ENCODE data around the gene MMP25.

MMP25 gene

DNA sequence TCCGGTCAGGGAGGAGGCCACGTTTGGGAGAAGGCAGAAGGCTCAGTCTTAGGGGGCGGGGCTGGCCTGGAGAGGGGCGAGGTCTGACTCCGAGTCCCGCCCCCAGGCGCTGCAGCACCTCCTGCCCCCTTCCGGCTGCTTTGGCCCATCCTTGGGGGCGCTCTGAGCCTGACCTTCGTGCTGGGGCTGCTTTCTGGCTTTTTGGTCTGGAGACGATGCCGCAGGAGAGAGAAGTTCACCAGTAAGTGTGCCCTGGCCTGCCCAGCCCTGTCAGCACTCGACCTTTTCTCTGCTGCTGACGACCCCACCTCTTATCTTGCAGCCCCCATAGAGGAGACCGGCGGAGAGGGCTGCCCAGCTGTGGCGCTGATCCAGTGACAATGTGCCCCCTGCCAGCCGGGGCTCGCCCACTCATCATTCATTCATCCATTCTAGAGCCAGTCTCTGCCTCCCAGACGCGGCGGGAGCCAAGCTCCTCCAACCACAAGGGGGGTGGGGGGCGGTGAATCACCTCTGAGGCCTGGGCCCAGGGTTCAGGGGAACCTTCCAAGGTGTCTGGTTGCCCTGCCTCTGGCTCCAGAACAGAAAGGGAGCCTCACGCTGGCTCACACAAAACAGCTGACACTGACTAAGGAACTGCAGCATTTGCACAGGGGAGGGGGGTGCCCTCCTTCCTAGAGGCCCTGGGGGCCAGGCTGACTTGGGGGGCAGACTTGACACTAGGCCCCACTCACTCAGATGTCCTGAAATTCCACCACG is 24.7 kb upstream of the MMP25 start:
- no peak for TF ChIP-seq ZNF274 (IDR thresholded peaks at IDR 0.05; ENCODE audit: low read depth, low read length)
- H3K4me3 ChIP-seq (ENCODE audit: low read length) = peak overlapping the region; percentile 20; the same call in 1 of the 2 replicates

DNA sequence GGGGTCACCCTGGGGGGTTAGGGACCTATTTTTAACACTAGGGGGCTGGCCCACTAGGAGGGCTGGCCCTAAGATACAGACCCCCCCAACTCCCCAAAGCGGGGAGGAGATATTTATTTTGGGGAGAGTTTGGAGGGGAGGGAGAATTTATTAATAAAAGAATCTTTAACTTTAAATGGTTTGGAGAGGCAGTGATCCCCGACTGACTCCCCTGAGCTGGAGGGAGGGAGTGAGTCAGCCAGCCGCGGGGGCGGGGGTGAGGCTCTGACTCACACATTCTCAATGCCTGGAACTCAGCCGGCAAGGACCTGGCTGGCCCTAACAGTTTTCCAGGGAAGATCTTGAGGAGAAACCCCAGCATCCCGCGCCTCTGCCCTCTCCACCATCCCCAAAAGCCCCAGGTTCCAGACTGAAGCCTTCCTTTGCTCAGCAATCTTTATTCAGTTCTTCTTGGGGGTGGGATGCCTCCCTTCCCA is 24.1 kb upstream of the MMP25 start:
- no peak overlapping the region for H3K4me3 ChIP-seq (ENCODE audit: low read length)
- no peak for TF ChIP-seq ZNF274 (IDR thresholded peaks at IDR 0.05; ENCODE audit: low read depth, low read length)

DNA sequence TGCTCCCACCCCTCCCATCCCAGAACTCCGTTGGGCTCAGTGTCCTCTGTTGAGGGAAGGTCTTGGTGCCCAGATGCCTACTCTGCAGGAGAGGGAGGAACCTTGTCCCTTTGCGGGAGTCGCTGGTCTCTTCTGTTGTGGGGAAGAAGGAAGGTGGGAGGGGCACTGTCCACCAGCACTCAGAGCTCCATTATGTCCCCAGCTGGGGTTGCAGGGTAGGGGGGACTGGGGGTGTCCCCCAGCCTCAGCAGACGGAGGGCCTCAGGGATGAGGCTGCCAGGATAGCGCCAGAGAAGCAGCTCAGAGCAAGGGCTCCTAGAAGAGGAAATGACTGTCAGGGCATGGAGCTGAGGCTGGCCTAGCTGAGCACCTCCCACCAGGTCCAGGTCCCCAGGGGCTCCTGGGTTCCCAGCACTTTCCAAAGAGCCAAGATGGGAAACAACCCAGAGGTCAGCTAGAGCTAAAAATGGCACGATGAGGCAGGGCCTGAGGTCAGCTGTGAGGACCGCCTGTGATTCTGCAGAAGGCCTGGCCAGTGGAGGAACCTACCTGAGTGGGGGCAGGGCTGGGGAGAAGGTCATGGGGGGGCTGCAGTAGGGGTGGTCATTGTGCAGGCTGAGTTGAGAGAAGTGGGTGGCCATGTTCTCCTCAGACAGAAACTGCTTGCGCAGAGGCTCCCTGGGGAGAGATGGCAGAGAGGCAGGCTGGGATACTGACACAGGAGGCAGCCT is 23.5 kb upstream of the MMP25 start:
- TF ChIP-seq ZNF274 (IDR thresholded peaks at IDR 0.05; ENCODE audit: low read depth, low read length) = no peak
- H3K4me3 ChIP-seq (ENCODE audit: low read length) = no peak overlapping the region; the same call in 1 of the 2 replicates

DNA sequence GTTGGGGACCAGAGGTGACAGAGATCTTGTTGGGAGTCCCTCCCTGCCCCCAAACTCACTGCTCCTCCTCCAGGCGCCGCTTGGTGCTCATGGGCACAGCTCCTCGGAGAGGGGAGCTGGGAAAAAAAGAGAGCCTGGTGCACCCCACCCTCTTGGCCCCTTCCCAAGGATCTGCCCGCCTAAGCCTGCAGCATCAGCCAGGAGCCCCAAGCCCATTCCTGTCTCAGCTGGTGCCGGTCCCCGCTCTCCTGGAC is 23.0 kb upstream of the MMP25 start:
- H3K4me3 ChIP-seq (ENCODE audit: low read length) = peak overlapping the region; percentile 72; the same call in 1 of the 2 replicates
- no peak for TF ChIP-seq ZNF274 (IDR thresholded peaks at IDR 0.05; ENCODE audit: low read depth, low read length)

DNA sequence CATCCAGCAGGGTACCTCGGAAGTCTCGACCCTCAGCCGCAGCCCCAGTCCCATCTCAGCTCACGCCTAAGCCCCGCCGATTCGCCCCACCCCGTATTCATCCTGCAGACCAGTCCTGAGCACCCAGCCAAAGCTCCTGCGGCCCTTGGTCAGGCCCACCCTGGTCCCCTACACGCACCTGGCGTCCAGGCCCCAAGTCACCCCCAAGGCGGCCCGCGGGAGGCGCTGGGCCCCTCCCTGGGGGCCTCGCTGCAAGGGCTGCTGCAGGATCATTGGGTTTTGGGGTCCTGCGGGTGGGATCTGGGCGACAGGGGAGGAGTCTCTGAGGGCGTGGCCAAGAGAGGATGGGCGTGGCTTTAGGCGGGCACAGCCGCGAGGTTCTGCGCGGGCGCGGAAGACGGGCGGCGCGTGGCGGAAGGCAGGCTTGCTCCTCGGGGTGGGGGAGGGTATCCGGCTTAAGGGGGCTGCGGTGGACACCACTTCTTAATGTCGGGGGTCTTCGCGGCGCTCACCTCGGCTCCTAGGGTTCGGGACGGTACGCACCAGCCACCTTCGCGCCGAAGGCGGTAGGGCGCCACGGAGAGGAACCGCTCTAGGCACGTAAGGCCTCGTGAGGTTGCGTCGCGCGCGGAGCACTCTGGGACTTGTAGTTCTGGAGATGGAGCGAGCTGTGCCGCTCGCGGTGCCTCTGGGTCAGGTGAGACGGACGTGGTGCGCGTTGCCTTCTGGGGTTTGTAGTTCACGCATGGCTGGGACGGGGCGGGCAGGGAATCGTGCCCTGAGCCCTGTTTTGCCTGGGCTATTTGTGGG is 22.5 kb upstream of the MMP25 start, which contains the start of the genes HCFC1R1 and THOC6:
HCFC1R1 (minus strand) TSS at position 274 of the 810 bp plus-strand sequence; CDS start at position 273, 1 bp downstream.
THOC6 (plus strand) TSS at position 367 of the 810 bp plus-strand sequence; CDS start at position 659, 292 bp downstream.
- peak within 1 kb of the TSS; percentile 72 for H3K4me3 ChIP-seq (ENCODE audit: low read length)
- no peak for TF ChIP-seq ZNF274 (IDR thresholded peaks at IDR 0.05; ENCODE audit: low read depth, low read length)

DNA sequence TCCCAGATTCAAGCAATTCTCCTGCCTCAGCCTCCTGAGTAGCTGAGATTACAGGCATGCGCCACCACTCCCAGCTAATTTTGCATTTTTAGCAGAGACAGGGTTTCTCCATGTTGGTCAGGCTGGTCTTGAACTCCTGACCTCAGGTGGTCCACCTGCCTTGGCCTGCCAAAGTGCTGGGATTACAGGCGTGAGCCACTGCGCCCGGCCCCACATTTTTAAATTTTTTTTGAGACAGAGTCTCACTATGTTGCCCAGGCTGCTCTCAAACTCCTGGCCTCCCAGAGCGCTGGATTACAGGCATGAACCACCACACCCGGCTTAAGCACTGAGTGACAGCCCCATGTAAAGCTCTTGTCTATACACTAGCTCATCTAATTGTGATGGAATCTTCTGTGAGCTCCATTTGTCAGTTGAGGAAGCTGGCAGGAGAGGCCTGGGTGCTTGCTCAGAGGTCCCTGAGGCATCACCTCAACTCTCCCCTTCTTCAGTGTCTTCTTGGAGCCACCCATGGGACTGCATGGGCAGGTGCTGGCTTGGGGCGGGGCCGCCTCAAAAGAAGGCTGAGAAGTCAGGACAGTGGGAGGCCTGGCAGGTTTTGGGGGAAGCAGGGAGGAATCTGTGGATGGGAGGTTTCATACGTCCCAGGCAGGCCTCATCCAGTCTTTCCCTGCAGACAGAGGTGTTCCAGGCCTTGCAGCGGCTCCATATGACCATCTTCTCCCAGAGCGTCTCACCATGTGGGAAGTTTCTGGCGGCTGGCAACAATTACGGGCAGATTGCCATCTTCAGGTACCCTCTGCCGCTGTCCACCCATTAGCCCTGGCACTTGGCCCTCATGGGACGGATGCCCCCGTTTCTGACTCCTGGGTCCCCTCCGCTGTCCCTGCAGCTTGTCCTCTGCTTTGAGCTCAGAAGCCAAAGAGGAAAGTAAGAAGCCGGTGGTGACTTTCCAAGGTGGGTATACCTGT is 21.0 kb upstream of the MMP25 start:
- H3K4me3 ChIP-seq (ENCODE audit: low read length) = no peak overlapping the region
- no peak for TF ChIP-seq ZNF274 (IDR thresholded peaks at IDR 0.05; ENCODE audit: low read depth, low read length)

DNA sequence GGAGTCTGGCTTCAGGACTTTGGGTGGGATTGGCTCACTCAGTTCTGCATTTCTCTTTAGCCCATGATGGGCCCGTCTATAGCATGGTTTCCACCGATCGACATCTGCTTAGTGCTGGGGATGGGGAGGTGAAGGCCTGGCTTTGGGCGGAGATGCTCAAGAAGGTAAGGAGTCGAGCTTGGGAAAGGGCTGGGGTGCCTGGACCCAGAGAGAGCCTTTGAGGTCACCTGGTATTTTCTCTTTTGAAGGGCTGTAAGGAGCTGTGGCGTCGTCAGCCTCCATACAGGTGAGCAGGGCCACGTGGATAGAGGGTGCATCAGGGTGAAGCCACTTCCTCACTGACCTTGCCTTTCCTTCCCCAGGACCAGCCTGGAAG is 20.4 kb upstream of the MMP25 start:
- H3K4me3 ChIP-seq (ENCODE audit: low read length) = no peak overlapping the region
- no peak for TF ChIP-seq ZNF274 (IDR thresholded peaks at IDR 0.05; ENCODE audit: low read depth, low read length)

DNA sequence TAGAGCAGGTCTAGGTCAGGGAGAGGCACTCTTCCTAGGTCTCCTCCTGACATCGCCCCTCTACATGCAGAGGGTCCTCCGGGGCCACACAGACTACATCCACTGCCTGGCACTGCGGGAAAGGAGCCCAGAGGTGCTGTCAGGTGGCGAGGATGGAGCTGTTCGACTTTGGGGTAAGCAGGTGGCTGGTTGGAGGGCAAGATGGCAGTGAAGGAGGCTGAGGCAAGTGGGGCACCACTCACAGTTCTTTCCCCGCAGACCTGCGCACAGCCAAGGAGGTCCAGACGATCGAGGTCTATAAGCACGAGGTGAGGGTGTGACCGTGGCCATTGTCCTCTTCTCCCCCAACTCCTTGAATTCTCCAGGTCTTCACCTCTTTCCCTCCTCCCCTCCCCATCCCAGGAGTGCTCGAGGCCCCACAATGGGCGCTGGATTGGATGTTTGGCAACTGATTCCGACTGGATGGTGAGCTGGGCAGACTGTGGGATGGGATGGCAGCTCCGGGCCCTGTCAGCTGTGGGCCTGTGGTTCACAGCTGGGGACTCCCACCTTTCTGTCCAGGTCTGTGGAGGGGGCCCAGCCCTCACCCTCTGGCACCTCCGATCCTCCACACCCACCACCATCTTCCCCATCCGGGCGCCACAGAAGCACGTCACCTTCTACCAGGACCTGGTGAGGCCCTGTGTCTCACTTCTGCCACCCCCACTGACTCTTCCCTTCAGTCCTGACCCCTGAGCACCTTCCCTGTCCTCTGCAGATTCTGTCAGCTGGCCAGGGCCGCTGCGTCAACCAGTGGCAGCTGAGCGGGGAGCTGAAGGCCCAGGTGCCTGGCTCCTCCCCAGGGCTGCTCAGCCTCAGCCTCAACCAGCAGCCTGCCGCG is 19.5 kb upstream of the MMP25 start:
- TF ChIP-seq ZNF274 (IDR thresholded peaks at IDR 0.05; ENCODE audit: low read depth, low read length) = no peak
- no peak overlapping the region for H3K4me3 ChIP-seq (ENCODE audit: low read length)

DNA sequence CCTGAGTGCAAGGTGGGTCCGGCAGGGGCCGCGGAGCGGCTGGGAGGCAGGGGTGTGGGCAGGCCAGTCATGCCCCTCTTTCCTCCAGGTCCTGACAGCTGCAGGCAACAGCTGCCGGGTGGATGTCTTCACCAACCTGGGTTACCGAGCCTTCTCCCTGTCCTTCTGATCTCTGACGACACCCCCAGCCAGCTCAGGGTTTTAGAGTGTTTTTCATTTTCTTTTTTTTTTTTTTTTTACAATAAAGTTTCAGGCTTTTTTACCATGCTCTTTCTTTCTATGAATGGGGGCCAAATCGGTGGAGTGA is 18.9 kb upstream of the MMP25 start:
- TF ChIP-seq ZNF274 (IDR thresholded peaks at IDR 0.05; ENCODE audit: low read depth, low read length) = no peak
- H3K4me3 ChIP-seq (ENCODE audit: low read length) = no peak overlapping the region

DNA sequence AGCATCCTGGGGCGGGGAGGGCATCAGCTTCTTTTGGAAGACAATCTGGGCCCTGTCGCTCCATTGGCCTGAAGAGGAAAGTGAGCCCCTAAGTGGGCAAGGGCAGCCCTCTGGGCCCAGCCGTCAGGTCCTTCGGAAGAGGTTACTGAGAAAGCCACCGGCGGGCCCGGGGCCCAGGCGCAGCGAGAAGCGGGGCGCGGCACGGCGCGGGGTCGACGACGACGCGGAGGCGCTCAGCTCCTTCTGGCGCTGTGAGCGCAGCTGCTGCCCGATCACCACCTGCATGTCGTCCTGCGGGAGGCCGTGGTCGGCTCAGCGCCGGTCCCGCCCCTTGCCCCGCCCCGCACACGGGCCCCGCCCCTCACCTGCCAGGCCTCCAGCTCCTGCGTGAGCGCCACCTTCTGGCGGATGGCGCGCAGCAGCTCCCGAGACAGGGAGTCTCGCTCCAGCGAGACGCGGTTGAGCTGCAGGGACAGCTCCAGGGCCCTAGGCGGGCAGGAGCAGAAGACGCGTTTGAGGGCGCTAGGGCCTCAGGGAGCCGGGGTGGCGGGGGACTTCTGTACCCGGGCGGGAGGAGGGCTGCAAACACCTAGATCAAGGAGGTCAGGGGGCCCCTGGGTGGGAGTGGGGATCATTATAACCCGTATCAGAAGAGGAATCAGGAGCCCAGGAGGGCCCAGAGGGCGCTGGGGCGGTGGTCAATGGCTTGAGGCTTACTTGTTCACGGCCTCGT is 18.2 kb upstream of the MMP25 start:
- no peak overlapping the region for H3K4me3 ChIP-seq (ENCODE audit: low read length)
- TF ChIP-seq ZNF274 (IDR thresholded peaks at IDR 0.05; ENCODE audit: low read depth, low read length) = no peak

DNA sequence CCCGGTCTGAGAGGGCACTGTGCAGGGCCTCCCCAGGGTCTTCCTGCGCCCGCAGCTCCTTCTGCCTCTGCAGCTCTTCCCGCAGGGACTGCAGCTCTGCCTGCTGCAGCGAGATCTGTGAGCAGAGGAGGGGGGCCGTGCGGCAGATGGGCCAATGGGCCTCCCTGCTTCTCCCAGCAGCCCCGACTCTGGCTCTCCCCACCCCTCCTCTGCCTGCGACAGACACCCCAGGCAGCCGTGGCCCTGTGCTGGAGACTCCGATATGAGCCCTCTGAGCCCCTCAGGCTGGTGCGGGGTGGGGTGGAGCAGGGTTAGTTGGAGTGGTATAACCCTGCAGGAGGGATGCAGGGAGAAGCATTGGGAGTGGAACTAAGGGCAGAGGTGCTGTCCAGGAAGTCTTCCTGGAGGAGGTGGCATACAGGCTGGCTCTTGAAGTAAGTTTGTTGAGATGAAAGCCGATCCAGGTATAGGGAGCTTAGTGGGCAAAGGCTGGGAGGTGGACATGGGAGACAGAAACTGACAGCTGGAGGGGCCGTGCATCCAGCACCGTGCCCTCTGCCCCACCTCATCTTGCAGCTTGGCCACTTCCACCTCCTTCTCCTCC is 17.5 kb upstream of the MMP25 start:
- TF ChIP-seq ZNF274 (IDR thresholded peaks at IDR 0.05; ENCODE audit: low read depth, low read length) = no peak
- no peak overlapping the region for H3K4me3 ChIP-seq (ENCODE audit: low read length)
